NT2/D1 (cell line): ENCODE results near the gene TAOK1.

ENCODE experiments used
- SUZ12 ChIP-seq: IDR thresholded peaks from 2 replicates; pipeline ENCODE4 v1.6.1; 2011; ENCODE audit not compliant: insufficient read length, insufficient read depth; ENCODE audit errors: extremely low read depth
- YY1 ChIP-seq: IDR thresholded peaks from 2 replicates; pipeline ENCODE4 v1.6.1; 2011; ENCODE audit not compliant: insufficient read length, insufficient read depth
- ZNF274 ChIP-seq: IDR thresholded peaks from 2 replicates; pipeline ENCODE4 v1.6.1; 2011; ENCODE audit warnings: mild to moderate bottlenecking, low read depth, low read length

DNA sequence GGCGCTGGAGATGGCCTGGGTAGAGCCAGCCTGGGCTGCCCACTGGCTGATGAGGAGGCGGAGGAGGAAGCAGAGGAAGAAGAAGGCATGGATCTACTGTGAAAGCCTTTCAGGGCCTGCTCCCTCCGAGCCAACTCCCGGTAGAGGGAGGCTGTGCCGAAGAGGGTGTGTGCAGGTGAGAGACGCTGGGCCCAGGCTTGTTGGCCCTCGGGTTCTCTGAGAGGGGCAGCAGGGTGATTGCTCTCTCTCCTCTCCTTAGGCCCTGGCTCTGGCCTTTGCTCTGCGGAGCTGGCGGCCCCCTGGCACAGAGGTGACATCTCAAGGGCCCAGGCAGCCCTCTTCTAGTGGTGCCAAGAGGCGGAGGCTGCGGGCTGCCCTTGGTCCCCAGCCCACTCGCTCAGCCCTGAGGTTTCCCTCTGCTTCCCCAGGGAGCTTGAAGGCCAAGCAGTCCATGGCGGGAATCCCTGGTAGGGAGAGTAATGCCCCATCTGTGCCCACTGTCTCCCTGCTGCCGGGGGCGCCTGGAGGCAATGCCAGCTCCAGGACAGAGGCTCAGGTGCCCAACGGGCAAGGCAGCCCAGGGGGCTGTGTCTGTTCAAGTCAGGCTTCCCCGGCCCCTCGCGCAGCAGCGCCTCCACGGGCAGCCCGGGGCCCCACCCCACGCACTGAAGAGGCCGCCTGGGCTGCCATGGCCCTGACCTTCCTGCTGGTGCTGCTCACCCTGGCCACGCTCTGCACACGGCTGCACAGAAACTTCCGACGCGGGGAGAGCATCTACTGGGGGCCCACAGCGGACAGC is 181.9 kb downstream of the TAOK1 start:
- TF ChIP-seq YY1 (no peak), ZNF274 (no peak), SUZ12 (no peak)
